ENCODE measurements around the gene TADA2B.

DNA sequence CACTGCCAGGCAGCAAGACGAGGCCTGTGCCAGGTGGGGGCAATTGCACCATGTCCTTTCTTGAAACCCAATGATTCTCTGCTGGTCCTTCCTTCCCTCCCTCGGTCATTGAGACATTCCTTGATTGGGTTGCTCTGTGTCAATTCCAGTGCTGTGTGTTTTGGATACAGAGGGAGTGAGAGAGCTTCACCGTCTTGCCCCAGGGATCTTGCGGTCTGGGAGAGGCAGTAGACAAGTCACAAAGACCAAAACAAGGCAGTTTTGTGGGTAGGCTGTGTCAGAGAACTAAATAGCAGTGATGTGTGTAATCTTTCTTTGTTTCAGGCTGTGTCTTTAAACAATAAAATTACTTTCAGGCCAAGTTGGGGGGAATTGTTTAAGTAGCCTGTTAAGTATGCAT is 38.8 kb upstream of the TADA2B start:
- TF ChIP-seq, protein P1, sequence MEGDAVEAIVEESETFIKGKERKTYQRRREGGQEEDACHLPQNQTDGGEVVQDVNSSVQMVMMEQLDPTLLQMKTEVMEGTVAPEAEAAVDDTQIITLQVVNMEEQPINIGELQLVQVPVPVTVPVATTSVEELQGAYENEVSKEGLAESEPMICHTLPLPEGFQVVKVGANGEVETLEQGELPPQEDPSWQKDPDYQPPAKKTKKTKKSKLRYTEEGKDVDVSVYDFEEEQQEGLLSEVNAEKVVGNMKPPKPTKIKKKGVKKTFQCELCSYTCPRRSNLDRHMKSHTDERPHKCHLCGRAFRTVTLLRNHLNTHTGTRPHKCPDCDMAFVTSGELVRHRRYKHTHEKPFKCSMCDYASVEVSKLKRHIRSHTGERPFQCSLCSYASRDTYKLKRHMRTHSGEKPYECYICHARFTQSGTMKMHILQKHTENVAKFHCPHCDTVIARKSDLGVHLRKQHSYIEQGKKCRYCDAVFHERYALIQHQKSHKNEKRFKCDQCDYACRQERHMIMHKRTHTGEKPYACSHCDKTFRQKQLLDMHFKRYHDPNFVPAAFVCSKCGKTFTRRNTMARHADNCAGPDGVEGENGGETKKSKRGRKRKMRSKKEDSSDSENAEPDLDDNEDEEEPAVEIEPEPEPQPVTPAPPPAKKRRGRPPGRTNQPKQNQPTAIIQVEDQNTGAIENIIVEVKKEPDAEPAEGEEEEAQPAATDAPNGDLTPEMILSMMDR (IDR thresholded peaks at IDR 0.05) = no peak
- no peak for TF ChIP-seq POLR2A (IDR thresholded peaks at IDR 0.05)
